ENCODE measurements around the gene PEX11B. TPM values are rescaled to one million over a fixed set of nuclear protein-coding genes. Genes with fewer than 3 reads are reported as not detected.
"Not testable (repeated sequence)": the region's sequence is repeated elsewhere in the genome, so short reads cannot be mapped to it uniquely, and the experiment has no call there.

The PEX11B gene
- total RNA-seq, 4 donors from 2014 or later: 19.3 to 30.8 (median 25.1) TPM

DNA sequence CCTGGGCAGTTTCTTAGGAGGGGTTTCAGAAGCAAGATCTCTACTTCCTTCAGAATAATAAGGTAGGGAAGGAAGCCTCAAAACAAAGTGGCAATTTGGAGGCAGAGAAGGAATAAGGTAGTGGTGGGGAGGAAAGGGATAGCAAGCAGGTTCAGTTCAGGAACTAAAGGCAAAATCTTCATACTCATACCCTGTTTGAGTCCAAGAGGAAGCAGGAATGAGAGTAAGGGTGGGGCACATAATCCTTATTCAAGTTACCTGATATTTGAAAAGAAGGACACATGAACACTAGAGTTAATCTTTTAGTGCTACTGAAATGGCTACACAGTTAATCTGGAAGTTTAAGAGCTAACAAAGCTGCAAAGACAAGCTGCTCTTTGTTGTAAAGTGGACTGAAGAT lies 17.2 kb upstream of the PEX11B start:
- Histone ChIP-seq H3K27me3 (no peaks in the 10 kb centered on the region), H3K36me3 (peaks cover 0 to 56% (median 0%) of the 10 kb centered on the region in 3 donors), H3K27ac (peak overlapping the region in 3 of 4 donors; percentile 32 to 72 (median 65)), H3K9me3 (no peaks in the 10 kb centered on the region), H3K4me1 (peaks cover 0 to 49% (median 3%) of the 10 kb centered on the region in 3 donors), H3K4me3 (no peak overlapping the region)
- intact Hi-C loops (cut with DNase I): no loop called here
- DNase-seq: no peak
- TF ChIP-seq POLR2A (IDR thresholded peaks at IDR 0.05): no peak
- TF ChIP-seq, protein P1, sequence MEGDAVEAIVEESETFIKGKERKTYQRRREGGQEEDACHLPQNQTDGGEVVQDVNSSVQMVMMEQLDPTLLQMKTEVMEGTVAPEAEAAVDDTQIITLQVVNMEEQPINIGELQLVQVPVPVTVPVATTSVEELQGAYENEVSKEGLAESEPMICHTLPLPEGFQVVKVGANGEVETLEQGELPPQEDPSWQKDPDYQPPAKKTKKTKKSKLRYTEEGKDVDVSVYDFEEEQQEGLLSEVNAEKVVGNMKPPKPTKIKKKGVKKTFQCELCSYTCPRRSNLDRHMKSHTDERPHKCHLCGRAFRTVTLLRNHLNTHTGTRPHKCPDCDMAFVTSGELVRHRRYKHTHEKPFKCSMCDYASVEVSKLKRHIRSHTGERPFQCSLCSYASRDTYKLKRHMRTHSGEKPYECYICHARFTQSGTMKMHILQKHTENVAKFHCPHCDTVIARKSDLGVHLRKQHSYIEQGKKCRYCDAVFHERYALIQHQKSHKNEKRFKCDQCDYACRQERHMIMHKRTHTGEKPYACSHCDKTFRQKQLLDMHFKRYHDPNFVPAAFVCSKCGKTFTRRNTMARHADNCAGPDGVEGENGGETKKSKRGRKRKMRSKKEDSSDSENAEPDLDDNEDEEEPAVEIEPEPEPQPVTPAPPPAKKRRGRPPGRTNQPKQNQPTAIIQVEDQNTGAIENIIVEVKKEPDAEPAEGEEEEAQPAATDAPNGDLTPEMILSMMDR (IDR thresholded peaks at IDR 0.05): no peak

DNA sequence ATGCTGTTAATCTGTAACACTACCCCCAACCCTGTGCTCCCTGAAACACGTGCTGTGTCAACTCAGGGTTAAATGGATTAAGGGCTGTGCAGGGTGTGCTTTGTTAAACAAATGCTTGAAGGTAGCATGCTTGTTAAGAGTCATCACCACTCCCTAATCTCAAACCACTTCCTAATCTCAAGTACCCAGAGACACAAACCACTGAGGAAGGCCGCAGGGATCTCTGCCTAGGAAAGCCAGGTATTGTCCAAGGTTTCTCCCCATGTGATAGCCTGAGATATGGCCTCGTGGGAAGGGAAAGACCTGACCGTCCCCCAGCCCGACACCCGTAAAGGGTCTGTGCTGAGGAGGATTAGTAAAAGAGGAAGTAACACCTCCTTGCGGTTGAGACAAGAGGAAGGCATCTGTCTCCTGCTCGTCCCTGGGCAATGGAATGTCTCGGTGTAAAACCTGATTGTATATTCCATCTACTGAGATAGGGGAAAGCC lies 14.0 kb upstream of the PEX11B start:
- H3K27me3 ChIP-seq; DNase-seq; H3K9me3 ChIP-seq; H3K4me3 ChIP-seq; intact Hi-C loops (cut with DNase I): not testable (repeated sequence)
- H3K4me1 ChIP-seq: peaks cover 3 to 68% (median 8%) of the 10 kb centered on the region in 3 donors
- H3K27ac ChIP-seq: peak overlapping the region; percentile 45 to 73 (median 56)
- WGBS, 2 donors: 36% methylated on average over 3 to 4 of the region's 9 CpGs
- H3K36me3 ChIP-seq: peaks cover 0 to 48% (median 0%) of the 10 kb centered on the region in 3 donors

DNA sequence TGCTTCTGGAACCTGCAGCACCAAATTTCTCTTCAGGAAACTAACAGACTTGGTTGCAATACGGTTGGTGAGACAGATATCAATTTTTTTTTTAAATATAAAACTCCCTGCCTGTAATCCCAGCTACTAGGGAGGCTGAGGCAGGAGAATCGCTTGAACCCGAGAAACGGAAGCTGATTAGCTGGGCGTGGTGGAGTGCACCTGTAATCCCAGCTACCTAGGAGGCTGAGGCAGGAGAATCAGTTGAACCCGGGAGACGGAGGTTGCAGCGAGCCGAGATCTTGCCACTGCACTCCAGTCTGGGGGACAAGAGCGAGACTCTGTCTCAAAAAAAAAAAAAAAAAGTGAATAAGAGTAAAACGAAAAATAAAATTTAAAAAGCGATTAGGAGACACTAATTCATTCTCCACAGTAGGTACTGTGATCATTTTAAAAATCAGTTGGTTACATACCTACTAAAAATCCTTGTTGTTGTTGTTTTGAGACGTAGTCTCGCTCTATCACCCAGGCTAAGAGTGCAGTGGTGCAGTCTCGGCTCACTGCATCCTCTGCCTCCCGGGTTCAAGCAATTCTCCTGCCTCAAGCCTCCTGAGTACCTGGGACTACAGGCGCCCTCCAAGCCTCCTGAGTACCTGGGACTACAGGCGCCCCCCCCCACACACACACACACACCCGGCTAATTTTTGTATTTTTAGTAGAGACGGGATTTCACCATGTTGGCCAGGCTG lies 9.6 kb upstream of the PEX11B start:
- DNase-seq: no peak
- H3K9me3 ChIP-seq: no peaks in the 10 kb centered on the region
- H3K27ac ChIP-seq: peak overlapping the region; percentile 90 to 99 (median 96)
- intact Hi-C loops (cut with DNase I): no loop called here
- WGBS, 2 donors: 55% methylated on average over 19 of the region's 20 CpGs
- H3K4me3 ChIP-seq: peak overlapping the region; percentile 70 to 82 (median 72)
- no peaks in the 10 kb centered on the region for H3K27me3 ChIP-seq
- TF ChIP-seq, protein P1 (IDR thresholded peaks at IDR 0.05): no peak
- TF ChIP-seq POLR2A (IDR thresholded peaks at IDR 0.05): no peak
- peaks cover 0 to 34% (median 0%) of the 10 kb centered on the region in 3 donors for H3K36me3 ChIP-seq
- peaks cover 13 to 50% (median 13%) of the 10 kb centered on the region in 3 donors for H3K4me1 ChIP-seq

DNA sequence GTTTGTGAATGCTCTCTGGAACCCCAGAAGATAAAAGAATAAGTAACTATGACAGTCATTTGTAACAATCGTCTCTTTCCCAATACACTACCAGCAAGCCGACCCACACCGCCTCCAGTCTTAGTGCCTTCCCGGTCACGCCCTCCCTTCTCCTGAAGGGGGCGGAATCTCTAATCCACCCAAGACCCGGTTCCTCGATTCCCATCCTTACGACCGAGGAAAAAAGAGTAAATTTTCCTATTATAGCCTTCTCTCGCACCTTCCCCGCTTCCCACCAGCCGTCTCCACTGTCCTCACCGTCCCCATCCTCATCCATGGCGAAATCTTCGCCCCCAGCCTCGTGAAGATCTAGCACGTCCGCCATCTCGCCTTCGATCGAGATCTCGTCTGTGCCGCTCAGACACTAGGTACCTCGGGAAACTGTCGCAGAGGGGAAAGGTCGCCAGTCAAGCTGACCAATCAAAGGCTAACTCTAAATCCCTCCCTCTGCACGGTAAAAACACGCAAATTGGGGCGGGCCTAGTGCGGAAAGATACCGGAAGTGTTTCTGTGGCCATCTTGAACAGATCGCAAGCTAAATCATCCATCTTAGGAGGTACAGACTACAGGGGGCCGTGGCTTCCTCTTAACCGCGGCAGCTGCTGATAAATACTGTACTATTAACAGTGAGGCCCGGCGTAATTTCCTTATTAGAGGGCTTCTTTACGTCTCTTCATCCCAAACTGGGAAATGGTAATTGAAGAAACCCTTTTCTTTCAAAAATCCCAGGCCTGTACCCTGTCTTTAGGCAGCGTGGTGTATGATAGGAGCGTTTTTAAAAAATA lies 8.8 kb upstream of the PEX11B start, which contains the start of gene RBM8A:
RBM8A (minus strand) TSS at position 422 of the 824 bp plus-strand sequence; CDS start at position 364, 58 bp downstream.
- Histone ChIP-seq H3K4me1 (peaks cover 13 to 42% (median 13%) of the 10 kb centered on the region in 3 donors), H3K9me3 (no peaks in the 10 kb centered on the region), H3K36me3 (peaks cover 0 to 37% (median 0%) of the 10 kb centered on the region in 3 donors), H3K4me3 (peak within 1 kb of the TSS; percentile 70 to 82 (median 72)), H3K27me3 (no peaks in the 10 kb centered on the region), H3K27ac (peak within 1 kb of the TSS; percentile 90 to 99 (median 96))
- TF ChIP-seq, protein P1 (IDR thresholded peaks at IDR 0.05): peak; percentile 56 to 79 (median 71)
- peak in 3 of 4 donors; percentile 97 to 98 (median 97) for TF ChIP-seq POLR2A (IDR thresholded peaks at IDR 0.05)
- DNase-seq: peak; percentile 86
- 0% methylated on average over 25 to 41 of the region's 41 CpGs for WGBS, 2 donors
- intact Hi-C loops (cut with DNase I): no loop called here

DNA sequence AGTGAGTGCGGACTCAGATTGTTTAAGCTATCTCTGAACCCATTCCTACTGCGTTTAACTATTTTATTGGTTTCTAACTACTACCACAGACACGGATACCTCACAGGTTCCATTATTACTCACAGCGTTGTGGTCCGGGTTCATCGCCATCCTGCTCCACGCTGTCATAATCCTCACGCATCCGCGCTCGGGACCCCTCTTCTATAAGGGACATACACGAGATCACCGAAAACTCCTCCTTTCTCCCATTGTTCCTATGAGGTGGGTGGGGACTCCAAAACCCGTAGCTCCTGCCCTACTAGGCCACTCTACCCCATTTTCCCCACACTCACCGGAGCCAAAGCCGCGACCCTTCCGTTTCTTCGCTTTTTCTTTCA lies 8.2 kb upstream of the PEX11B start:
- peak overlapping the region; percentile 90 to 99 (median 96) for H3K27ac ChIP-seq
- H3K4me3 ChIP-seq: peak overlapping the region; percentile 70 to 82 (median 72)
- 4 to 7% methylated on average over 19 of the region's 19 CpGs for WGBS, 2 donors
- no peaks in the 10 kb centered on the region for H3K9me3 ChIP-seq
- no peak for DNase-seq
- H3K4me1 ChIP-seq: peaks cover 13 to 36% (median 13%) of the 10 kb centered on the region in 3 donors
- no peaks in the 10 kb centered on the region for H3K27me3 ChIP-seq
- peaks cover 0 to 43% (median 0%) of the 10 kb centered on the region in 3 donors for H3K36me3 ChIP-seq
- no peak for TF ChIP-seq POLR2A (IDR thresholded peaks at IDR 0.05)
- TF ChIP-seq, protein P1 (IDR thresholded peaks at IDR 0.05): no peak
- intact Hi-C loops (cut with DNase I): no loop called here

Data from esophagus squamous epithelium (tissue), 5 donors.